NT2/D1 (cell line): ENCODE measurements around the gene PSPC1.
"Not testable (repeated sequence)": the region's sequence is repeated elsewhere in the genome, so short reads cannot be mapped to it uniquely, and the experiment has no call there.

Source experiments
- DNase-seq: peaks from one replicate; pipeline ENCODE4 v3.0.0-alpha.2; 2011; ENCODE audit warnings: low read depth, low spot score
- H3K27me3 ChIP-seq: 2 replicates; pipeline ENCODE4 v1.6.0; 2011; ENCODE audit warnings: mild to moderate bottlenecking; ENCODE audit not compliant: insufficient read length, insufficient read depth
- H3K36me3 ChIP-seq: 2 replicates; pipeline ENCODE4 v1.6.1; 2011; ENCODE audit warnings: mild to moderate bottlenecking, low read length, mixed read lengths; ENCODE audit not compliant: insufficient read depth, insufficient read length
- H3K4me1 ChIP-seq: 2 replicates; pipeline ENCODE4 v1.5.1; 2011; ENCODE audit not compliant: insufficient read depth, insufficient read length
- H3K4me3 ChIP-seq: 2 replicates; pipeline ENCODE4 v1.5.1; 2011; ENCODE audit warnings: low read depth; ENCODE audit not compliant: insufficient read length
- H3K9ac ChIP-seq: 2 replicates; pipeline ENCODE4 v1.6.0; 2011; ENCODE audit warnings: low read depth; ENCODE audit not compliant: insufficient read length
- H3K9me3 ChIP-seq: 2 replicates; pipeline ENCODE4 v1.5.1; 2011; ENCODE audit warnings: mild to moderate bottlenecking, low read length; ENCODE audit not compliant: insufficient read depth
- SUZ12 ChIP-seq: IDR thresholded peaks from 2 replicates; pipeline ENCODE4 v1.6.1; 2011; ENCODE audit not compliant: insufficient read length, insufficient read depth; ENCODE audit errors: extremely low read depth
- YY1 ChIP-seq: IDR thresholded peaks from 2 replicates; pipeline ENCODE4 v1.6.1; 2011; ENCODE audit not compliant: insufficient read length, insufficient read depth
- ZNF274 ChIP-seq: IDR thresholded peaks from 2 replicates; pipeline ENCODE4 v1.6.1; 2011; ENCODE audit warnings: mild to moderate bottlenecking, low read depth, low read length

Gene PSPC1

GRCh38 chr13:19782727-19783682 lies at the start of gene PSPC1:
TSS of gene PSPC1 (minus strand) at chr13:19782945. CDS start at chr13:19782757, 188 bp downstream.
- DNase-seq: peak; percentile 91
- peaks cover 12% of the 10 kb centered on the region; the same call in 1 of the 2 replicates for H3K9me3 ChIP-seq
- H3K27me3 ChIP-seq, H3K4me1 ChIP-seq: not testable (repeated sequence)
- TF ChIP-seq YY1: peak; percentile 81
- peak within 1 kb of the TSS; percentile 100 for H3K9ac ChIP-seq
- H3K4me3 ChIP-seq: peak within 1 kb of the TSS; percentile 91
- peaks cover 12% of the 10 kb centered on the region for H3K36me3 ChIP-seq

- H3K27me3 ChIP-seq: peaks cover 6% of the 10 kb centered on the region
- DNase-seq: no peak
- H3K9ac ChIP-seq: no peak overlapping the region
- no peak overlapping the region for H3K4me3 ChIP-seq
- H3K9me3 ChIP-seq: peaks cover 7% of the 10 kb centered on the region; the same call in 1 of the 2 replicates
- H3K36me3 ChIP-seq: peaks cover 21% of the 10 kb centered on the region
- H3K4me1 ChIP-seq: no peaks in the 10 kb centered on the region
- no peak for TF ChIP-seq ZNF274
- no peak for TF ChIP-seq YY1
- TF ChIP-seq SUZ12: no peak
Observed at GRCh38 chr13:19822673-19823072, 39.9 kb upstream of the PSPC1 start.

GRCh38 chr13:19818223-19818842 lies 35.6 kb upstream of the PSPC1 start:
- peak; percentile 74 for DNase-seq

GRCh38 chr13:19817510-19818158 lies 34.9 kb upstream of the PSPC1 start:
- H3K4me3 ChIP-seq: no peak overlapping the region
- no peaks in the 10 kb centered on the region for H3K4me1 ChIP-seq
- peaks cover 7% of the 10 kb centered on the region; the same call in 1 of the 2 replicates for H3K9me3 ChIP-seq
- H3K27me3 ChIP-seq: peaks cover 12% of the 10 kb centered on the region
- no peak for DNase-seq
- no peak for TF ChIP-seq YY1
- TF ChIP-seq ZNF274: no peak
- no peak for TF ChIP-seq SUZ12
- H3K9ac ChIP-seq: no peak overlapping the region
- H3K36me3 ChIP-seq: peaks cover 23% of the 10 kb centered on the region

More at GRCh38 chr13:19818223-19818842, 35.6 kb upstream of the PSPC1 start:
- H3K4me1 ChIP-seq: no peaks in the 10 kb centered on the region
- TF ChIP-seq YY1 (no peak), SUZ12 (no peak), ZNF274 (no peak)
- peaks cover 23% of the 10 kb centered on the region for H3K36me3 ChIP-seq
- H3K27me3 ChIP-seq: peaks cover 12% of the 10 kb centered on the region
- no peak overlapping the region for H3K9ac ChIP-seq
- peaks cover 7% of the 10 kb centered on the region; the same call in 1 of the 2 replicates for H3K9me3 ChIP-seq
- H3K4me3 ChIP-seq: no peak overlapping the region

GRCh38 chr13:19817106-19817505 lies 34.4 kb upstream of the PSPC1 start:
- H3K4me1 ChIP-seq: no peaks in the 10 kb centered on the region
- no peak for DNase-seq
- peaks cover 23% of the 10 kb centered on the region for H3K36me3 ChIP-seq
- TF ChIP-seq YY1: no peak
- no peak for TF ChIP-seq ZNF274
- TF ChIP-seq SUZ12: no peak
- peaks cover 7% of the 10 kb centered on the region; the same call in 1 of the 2 replicates for H3K9me3 ChIP-seq
- no peak overlapping the region for H3K9ac ChIP-seq
- H3K4me3 ChIP-seq: no peak overlapping the region
- peaks cover 12% of the 10 kb centered on the region for H3K27me3 ChIP-seq

GRCh38 chr13:19815842-19816241 lies 33.1 kb upstream of the PSPC1 start:
- H3K9ac ChIP-seq, H3K9me3 ChIP-seq, H3K4me1 ChIP-seq, H3K4me3 ChIP-seq, DNase-seq: not testable (repeated sequence)
- Histone ChIP-seq H3K27me3 (peaks cover 12% of the 10 kb centered on the region), H3K36me3 (peaks cover 21% of the 10 kb centered on the region)
